Measurements from ENCODE around the gene ATP10A.

The ATP10A gene

GRCh38 chr15:25876231-25877140, 13.4 kb upstream of the ATP10A start:
- peaks cover 0 to 3% (median 0%) of the 10 kb centered on the region in 4 experiments for H3K4me1 ChIP-seq (ENCODE audit: control extremely low read depth in 1 of 4, control insufficient read depth in 4 of 4, insufficient read depth in 4 of 4, low read length in 3 of 4)
- no peak for DNase-seq
- no peaks in the 10 kb centered on the region for H3K27me3 ChIP-seq (replicated peaks in 2 of 5; ENCODE audit: control insufficient read depth in 4 of 5, insufficient read depth in 5 of 5, low read length in 4 of 5)
- H3K4me3 ChIP-seq (ENCODE audit: control insufficient read depth in 1 of 7, extremely low read depth in 1 of 7, insufficient read depth in 4 of 7, low read depth in 2 of 7, low read length in 6 of 7), result no peak overlapping the region
- H3K27ac ChIP-seq (ENCODE audit: insufficient read depth in 1 of 2, low read depth in 1 of 2, low read length in 2 of 2, poor library complexity in 1 of 2, severe bottlenecking in 2 of 2), result no peak overlapping the region
- H3K36me3 ChIP-seq (ENCODE audit: control insufficient read depth in 4 of 4, insufficient read depth in 4 of 4, low read length in 3 of 4), result no peaks in the 10 kb centered on the region
- WGBS (ENCODE audit: insufficient coverage), result 82% methylated on average over 15 of the region's 18 CpGs
- CTCF ChIA-PET, result no interaction called here
- POLR2A ChIA-PET, result no interaction called here
- H3K9me3 ChIP-seq (ENCODE audit: control extremely low read depth in 1 of 5, control insufficient read depth in 4 of 5, insufficient read depth in 2 of 5, low read depth in 1 of 5, low read length in 4 of 5), result no peaks in the 10 kb centered on the region

GRCh38 chr15:25875566-25875965, 12.4 kb upstream of the ATP10A start:
- ChIA-PET POLR2A (interaction anchor here (0.6 kb wide), 1 partner anchor 1804 kb away, joined by 5 read pairs; no protein-coding TSS in a partner anchor), CTCF (interaction anchor here (0.6 kb wide), 1 partner anchor 374 kb away, joined by 3 read pairs; no protein-coding TSS in a partner anchor)
- no peaks in the 10 kb centered on the region for H3K9me3 ChIP-seq (ENCODE audit: control extremely low read depth in 1 of 5, control insufficient read depth in 4 of 5, insufficient read depth in 2 of 5, low read depth in 1 of 5, low read length in 4 of 5)
- H3K36me3 ChIP-seq (ENCODE audit: control insufficient read depth in 4 of 4, insufficient read depth in 4 of 4, low read length in 3 of 4), result no peaks in the 10 kb centered on the region
- H3K27me3 ChIP-seq (replicated peaks in 2 of 5; ENCODE audit: control insufficient read depth in 4 of 5, insufficient read depth in 5 of 5, low read length in 4 of 5), result no peaks in the 10 kb centered on the region
- WGBS (ENCODE audit: insufficient coverage), result 100% methylated on average over 5 of the region's 7 CpGs
- no peak for DNase-seq
- no peak overlapping the region for H3K27ac ChIP-seq (ENCODE audit: insufficient read depth in 1 of 2, low read depth in 1 of 2, low read length in 2 of 2, poor library complexity in 1 of 2, severe bottlenecking in 2 of 2)
- H3K4me1 ChIP-seq (ENCODE audit: control extremely low read depth in 1 of 4, control insufficient read depth in 4 of 4, insufficient read depth in 4 of 4, low read length in 3 of 4), result peaks cover 0 to 3% (median 0%) of the 10 kb centered on the region in 4 experiments
- H3K4me3 ChIP-seq (ENCODE audit: control insufficient read depth in 1 of 7, extremely low read depth in 1 of 7, insufficient read depth in 4 of 7, low read depth in 2 of 7, low read length in 6 of 7), result no peak overlapping the region

- H3K36me3 ChIP-seq (ENCODE audit: control insufficient read depth in 4 of 4, insufficient read depth in 4 of 4, low read length in 3 of 4), result no peaks in the 10 kb centered on the region
- no peak overlapping the region for H3K4me3 ChIP-seq (ENCODE audit: control insufficient read depth in 1 of 7, extremely low read depth in 1 of 7, insufficient read depth in 4 of 7, low read depth in 2 of 7, low read length in 6 of 7)
- DNase-seq, result no peak
- ChIA-PET POLR2A (no interaction called here), CTCF (no interaction called here)
- H3K9me3 ChIP-seq (ENCODE audit: control extremely low read depth in 1 of 5, control insufficient read depth in 4 of 5, insufficient read depth in 2 of 5, low read depth in 1 of 5, low read length in 4 of 5), result no peaks in the 10 kb centered on the region
- peaks cover 0 to 10% (median 2%) of the 10 kb centered on the region in 4 experiments for H3K4me1 ChIP-seq (ENCODE audit: control extremely low read depth in 1 of 4, control insufficient read depth in 4 of 4, insufficient read depth in 4 of 4, low read length in 3 of 4)
- H3K27ac ChIP-seq (ENCODE audit: insufficient read depth in 1 of 2, low read depth in 1 of 2, low read length in 2 of 2, poor library complexity in 1 of 2, severe bottlenecking in 2 of 2), result no peak overlapping the region
- no peaks in the 10 kb centered on the region for H3K27me3 ChIP-seq (replicated peaks in 2 of 5; ENCODE audit: control insufficient read depth in 4 of 5, insufficient read depth in 5 of 5, low read length in 4 of 5)
Measured at GRCh38 chr15:25874379-25874778, 11.3 kb upstream of the ATP10A start.

GRCh38 chr15:25871403-25871802, 8.3 kb upstream of the ATP10A start:
- H3K36me3 ChIP-seq (ENCODE audit: control insufficient read depth in 4 of 4, insufficient read depth in 4 of 4, low read length in 3 of 4), result no peaks in the 10 kb centered on the region
- ChIA-PET CTCF (no interaction called here), POLR2A (no interaction called here)
- no peak overlapping the region for H3K27ac ChIP-seq (ENCODE audit: insufficient read depth in 1 of 2, low read depth in 1 of 2, low read length in 2 of 2, poor library complexity in 1 of 2, severe bottlenecking in 2 of 2)
- no peak overlapping the region for H3K4me3 ChIP-seq (ENCODE audit: control insufficient read depth in 1 of 7, extremely low read depth in 1 of 7, insufficient read depth in 4 of 7, low read depth in 2 of 7, low read length in 6 of 7)
- H3K4me1 ChIP-seq (ENCODE audit: control extremely low read depth in 1 of 4, control insufficient read depth in 4 of 4, insufficient read depth in 4 of 4, low read length in 3 of 4), result peaks cover 0 to 8% (median 3%) of the 10 kb centered on the region in 4 experiments
- H3K9me3 ChIP-seq (ENCODE audit: control extremely low read depth in 1 of 5, control insufficient read depth in 4 of 5, insufficient read depth in 2 of 5, low read depth in 1 of 5, low read length in 4 of 5), result no peaks in the 10 kb centered on the region
- no peaks in the 10 kb centered on the region for H3K27me3 ChIP-seq (replicated peaks in 2 of 5; ENCODE audit: control insufficient read depth in 4 of 5, insufficient read depth in 5 of 5, low read length in 4 of 5)
- DNase-seq, result no peak

- Histone ChIP-seq H3K27me3 (replicated peaks in 2 of 5; ENCODE audit: control insufficient read depth in 4 of 5, insufficient read depth in 5 of 5, low read length in 4 of 5) (no peaks in the 10 kb centered on the region), H3K4me3 (ENCODE audit: control insufficient read depth in 1 of 7, extremely low read depth in 1 of 7, insufficient read depth in 4 of 7, low read depth in 2 of 7, low read length in 6 of 7) (no peak overlapping the region), H3K9me3 (ENCODE audit: control extremely low read depth in 1 of 5, control insufficient read depth in 4 of 5, insufficient read depth in 2 of 5, low read depth in 1 of 5, low read length in 4 of 5) (no peaks in the 10 kb centered on the region), H3K27ac (ENCODE audit: insufficient read depth in 1 of 2, low read depth in 1 of 2, low read length in 2 of 2, poor library complexity in 1 of 2, severe bottlenecking in 2 of 2) (no peak overlapping the region), H3K4me1 (ENCODE audit: control extremely low read depth in 1 of 4, control insufficient read depth in 4 of 4, insufficient read depth in 4 of 4, low read length in 3 of 4) (peaks cover 0 to 8% (median 3%) of the 10 kb centered on the region in 4 experiments), H3K36me3 (ENCODE audit: control insufficient read depth in 4 of 4, insufficient read depth in 4 of 4, low read length in 3 of 4) (no peaks in the 10 kb centered on the region)
- no peak for DNase-seq
- ChIA-PET CTCF (no interaction called here), POLR2A (no interaction called here)
- WGBS (ENCODE audit: insufficient coverage), result no CpG with 5 or more reads among the region's 2 CpGs
Measured at GRCh38 chr15:25870938-25871337, 7.8 kb upstream of the ATP10A start.

GRCh38 chr15:25869701-25870100, 6.6 kb upstream of the ATP10A start:
- H3K9me3 ChIP-seq (ENCODE audit: control extremely low read depth in 1 of 5, control insufficient read depth in 4 of 5, insufficient read depth in 2 of 5, low read depth in 1 of 5, low read length in 4 of 5), result no peaks in the 10 kb centered on the region
- DNase-seq, result no peak
- H3K4me1 ChIP-seq (ENCODE audit: control extremely low read depth in 1 of 4, control insufficient read depth in 4 of 4, insufficient read depth in 4 of 4, low read length in 3 of 4), result peaks cover 0 to 8% (median 3%) of the 10 kb centered on the region in 4 experiments
- H3K4me3 ChIP-seq (ENCODE audit: control insufficient read depth in 1 of 7, extremely low read depth in 1 of 7, insufficient read depth in 4 of 7, low read depth in 2 of 7, low read length in 6 of 7), result peak overlapping the region in 2 of 7 experiments; percentile 0 to 30
- no peak overlapping the region for H3K27ac ChIP-seq (ENCODE audit: insufficient read depth in 1 of 2, low read depth in 1 of 2, low read length in 2 of 2, poor library complexity in 1 of 2, severe bottlenecking in 2 of 2)
- ChIA-PET CTCF (no interaction called here), POLR2A (no interaction called here)
- no peaks in the 10 kb centered on the region for H3K27me3 ChIP-seq (replicated peaks in 2 of 5; ENCODE audit: control insufficient read depth in 4 of 5, insufficient read depth in 5 of 5, low read length in 4 of 5)
- no peaks in the 10 kb centered on the region for H3K36me3 ChIP-seq (ENCODE audit: control insufficient read depth in 4 of 4, insufficient read depth in 4 of 4, low read length in 3 of 4)
- 64% methylated on average over 7 of the region's 8 CpGs for WGBS (ENCODE audit: insufficient coverage)

- POLR2A ChIA-PET, result no interaction called here
- Histone ChIP-seq H3K4me3 (ENCODE audit: control insufficient read depth in 1 of 7, extremely low read depth in 1 of 7, insufficient read depth in 4 of 7, low read depth in 2 of 7, low read length in 6 of 7) (no peak overlapping the region), H3K27me3 (replicated peaks in 2 of 5; ENCODE audit: control insufficient read depth in 4 of 5, insufficient read depth in 5 of 5, low read length in 4 of 5) (peaks cover 0 to 9% (median 0%) of the 10 kb centered on the region in 5 experiments), H3K27ac (ENCODE audit: insufficient read depth in 1 of 2, low read depth in 1 of 2, low read length in 2 of 2, poor library complexity in 1 of 2, severe bottlenecking in 2 of 2) (no peak overlapping the region), H3K4me1 (ENCODE audit: control extremely low read depth in 1 of 4, control insufficient read depth in 4 of 4, insufficient read depth in 4 of 4, low read length in 3 of 4) (peaks cover 0 to 25% (median 17%) of the 10 kb centered on the region in 4 experiments), H3K9me3 (ENCODE audit: control extremely low read depth in 1 of 5, control insufficient read depth in 4 of 5, insufficient read depth in 2 of 5, low read depth in 1 of 5, low read length in 4 of 5) (no peaks in the 10 kb centered on the region), H3K36me3 (ENCODE audit: control insufficient read depth in 4 of 4, insufficient read depth in 4 of 4, low read length in 3 of 4) (no peaks in the 10 kb centered on the region)
- 94% methylated on average over 7 of the region's 7 CpGs for WGBS (ENCODE audit: insufficient coverage)
- no peak for DNase-seq
- CTCF ChIA-PET, result interaction anchor here (1.6 kb wide), 1 partner anchor 9 kb away, joined by 3 read pairs; no protein-coding TSS in a partner anchor
Measured at GRCh38 chr15:25866874-25867273, 3.7 kb upstream of the ATP10A start.
